SJSA1 (cell line): ENCODE data around the gene APPL2. TPM values are rescaled to one million over a fixed set of nuclear protein-coding genes. Genes with fewer than 3 reads are reported as not detected.
A peak's percentile ranks its signal among the peaks of the same experiment; 100 is the strongest.
"Not testable (repeated sequence)": the region's sequence is repeated elsewhere in the genome, so short reads cannot be mapped to it uniquely, and the experiment has no call there.

Experiments
- DNase-seq, 2 experiments: peaks; one replicate each; pipeline ENCODE4 v3.0.0-alpha.2; 2015 to 2020; ENCODE audit warnings: low spot score in 2 of 2, low read depth in 1 of 2
- H3K27ac ChIP-seq: fragments of 250-450 bp; sonication (Bioruptor Pico); 2 replicates; pipeline ENCODE4 v1.5.1; 2020; ENCODE audit warnings: mild to moderate bottlenecking, moderate library complexity
- H3K27me3 ChIP-seq: fragments of 250-450 bp; sonication (Bioruptor Pico); replicated peaks from 2 replicates; pipeline ENCODE4 v1.5.1; 2020; ENCODE audit warnings: mild to moderate bottlenecking, moderate library complexity
- H3K36me3 ChIP-seq: fragments of 250-450 bp; sonication (Bioruptor Pico); 2 replicates; pipeline ENCODE4 v1.5.1; 2020; ENCODE audit warnings: mild to moderate bottlenecking
- H3K4me1 ChIP-seq: fragments of 250-450 bp; sonication (Bioruptor Pico); replicated peaks from 2 replicates; pipeline ENCODE4 v1.6.1; 2021; ENCODE audit warnings: mild to moderate bottlenecking
- H3K4me3 ChIP-seq: fragments of 250-450 bp; sonication (Bioruptor Pico); 2 replicates; pipeline ENCODE4 v1.5.1; 2020; ENCODE audit warnings: mild to moderate bottlenecking
- H3K9me3 ChIP-seq: fragments of 250-450 bp; sonication (Bioruptor Pico); replicated peaks from 2 replicates; pipeline ENCODE4 v1.5.1; 2020; ENCODE audit warnings: mild to moderate bottlenecking
- total RNA-seq: library from RNA; depleted of rRNA; stranded (reverse); fragments of >200 nt; shearing (Covaris generic); gene quantifications from 2 replicates; pipeline ENCODE4 v1.2.3, GENCODE V29; 2014

Gene APPL2
- total RNA-seq, 1 experiment from 2014 or later, result 519 TPM

DNA sequence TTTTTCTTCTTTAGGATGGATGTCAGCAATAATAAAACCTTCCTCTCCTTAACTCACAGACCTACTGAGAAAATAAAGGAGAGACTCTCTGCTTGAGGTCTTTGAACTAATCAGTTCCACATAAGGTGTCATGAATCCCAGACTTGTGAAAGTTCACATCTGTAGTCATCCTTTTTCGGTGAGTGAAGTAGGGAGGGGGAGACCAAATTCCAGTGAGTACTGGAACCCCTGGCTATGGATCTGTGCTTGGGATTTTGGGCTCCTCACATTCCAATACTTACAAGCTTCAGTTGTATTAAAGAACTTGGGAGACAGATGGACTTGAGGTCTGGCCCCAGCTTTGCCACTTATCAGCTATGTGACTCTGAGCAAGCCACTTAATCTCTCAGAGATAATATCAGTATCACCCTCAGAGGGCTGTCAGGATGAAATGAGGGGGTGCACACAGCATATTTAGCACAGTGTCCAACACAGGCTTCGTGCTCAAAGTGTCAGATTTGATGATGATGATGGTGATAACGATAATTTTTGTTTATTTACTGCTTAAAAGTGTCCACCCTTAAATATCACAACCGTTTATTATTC, 34.8 kb upstream of the APPL2 start:
- no peak overlapping the region for H3K4me3 ChIP-seq
- DNase-seq, result peak; percentile 66 to 72
- no peak overlapping the region for H3K27ac ChIP-seq

DNA sequence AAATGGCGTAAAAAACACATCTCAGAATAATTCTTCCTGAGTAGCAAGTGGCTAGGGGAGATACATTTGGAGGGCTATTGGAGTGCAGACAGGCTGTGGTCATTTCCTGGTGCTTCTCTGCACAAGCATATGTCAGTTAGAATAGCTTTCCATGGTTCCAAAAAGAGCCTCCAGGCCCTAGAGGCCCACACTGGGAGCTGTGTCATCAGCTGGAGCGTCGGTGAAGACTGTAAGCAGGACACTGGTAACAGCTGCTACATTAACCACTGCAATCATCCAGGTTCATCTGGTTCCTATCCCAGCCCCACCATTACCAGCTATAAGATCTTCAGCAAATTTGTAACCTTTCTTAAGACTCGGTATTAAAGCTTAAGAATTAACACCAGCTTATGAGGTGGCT, 31.7 kb upstream of the APPL2 start:
- Histone ChIP-seq H3K27ac (no peak overlapping the region), H3K9me3 (0 out of 2 replicates have a peak, but pooled peaks cover 5% of the 10 kb centered on the region), H3K36me3 (no peaks in the 10 kb centered on the region), H3K27me3 (no peaks in the 10 kb centered on the region), H3K4me1 (peaks cover 17% of the 10 kb centered on the region), H3K4me3 (no peak overlapping the region)
- DNase-seq, result peak; percentile 61 to 76

More for the DNA sequence above, 34.8 kb upstream of the APPL2 start:
- H3K36me3 ChIP-seq, result no peaks in the 10 kb centered on the region
- H3K9me3 ChIP-seq, result 0 out of 2 replicates have a peak, but pooled peaks cover 2% of the 10 kb centered on the region
- no peaks in the 10 kb centered on the region for H3K27me3 ChIP-seq
- peaks cover 17% of the 10 kb centered on the region for H3K4me1 ChIP-seq

DNA sequence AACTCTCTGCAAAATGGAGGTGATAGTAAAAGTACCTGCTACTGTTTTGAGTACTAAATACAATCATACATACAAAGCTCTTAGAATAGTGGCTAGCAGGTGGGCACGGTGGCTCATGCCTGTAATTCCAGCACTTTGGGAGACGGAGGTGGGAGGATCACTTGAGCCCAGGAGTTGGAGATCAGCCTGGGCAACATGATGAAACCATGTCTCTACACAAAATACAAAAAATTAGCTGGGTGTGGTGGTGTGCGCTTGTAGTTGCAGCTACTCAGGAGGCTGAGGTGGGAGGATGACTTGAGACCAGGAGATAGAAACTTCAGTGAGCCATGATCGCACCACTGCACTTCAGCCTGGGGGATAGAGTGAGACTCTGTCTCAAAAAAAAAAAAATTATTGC, 28.8 kb upstream of the APPL2 start:
- H3K9me3 ChIP-seq, result 0 out of 2 replicates have a peak, but pooled peaks cover 3% of the 10 kb centered on the region
- no peaks in the 10 kb centered on the region for H3K36me3 ChIP-seq
- no peak overlapping the region for H3K4me3 ChIP-seq
- peak; percentile 43 to 74 for DNase-seq
- H3K27ac ChIP-seq, result no peak overlapping the region
- peaks cover 4% of the 10 kb centered on the region for H3K4me1 ChIP-seq
- no peaks in the 10 kb centered on the region for H3K27me3 ChIP-seq

DNA sequence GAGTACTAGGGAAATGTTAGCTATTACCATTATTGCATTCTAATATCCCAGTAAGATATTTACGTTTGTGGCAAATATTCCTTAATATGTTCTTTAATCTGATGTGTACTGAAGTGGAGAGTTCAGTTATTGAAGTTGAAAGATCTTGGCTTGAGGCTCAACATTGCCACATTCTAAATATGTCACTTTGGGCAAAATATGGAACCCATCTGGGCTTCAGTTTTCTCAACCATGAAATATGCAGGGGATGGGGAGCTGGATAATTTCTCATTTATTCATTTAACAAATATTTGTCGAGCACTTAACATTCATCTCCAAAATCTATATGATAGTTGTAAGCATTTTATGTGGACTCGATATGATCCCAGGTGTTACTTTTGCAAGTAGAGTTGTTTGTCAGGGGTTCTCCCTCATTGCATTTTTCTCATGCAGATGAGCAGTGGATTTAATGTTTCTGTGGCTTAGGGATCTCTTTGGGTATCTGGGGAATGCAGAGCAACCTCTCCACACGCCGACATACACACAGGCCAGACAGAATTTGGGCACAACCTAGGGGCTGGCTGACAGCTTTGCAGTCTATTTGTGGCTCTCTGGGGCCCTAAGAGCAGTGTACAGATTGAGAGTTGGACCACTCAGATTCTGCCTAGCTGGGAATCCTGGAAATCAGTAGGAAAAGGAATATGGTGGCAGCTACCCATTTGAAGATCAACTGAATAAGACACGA, 26.6 kb upstream of the APPL2 start:
- no peak overlapping the region for H3K4me3 ChIP-seq
- DNase-seq, result peak; percentile 60 to 80
- no peaks in the 10 kb centered on the region for H3K36me3 ChIP-seq
- H3K27me3 ChIP-seq, result no peaks in the 10 kb centered on the region
- H3K9me3 ChIP-seq, result 0 out of 2 replicates have a peak, but pooled peaks cover 3% of the 10 kb centered on the region
- H3K4me1 ChIP-seq, result peaks cover 12% of the 10 kb centered on the region
- H3K27ac ChIP-seq, result no peak overlapping the region

DNA sequence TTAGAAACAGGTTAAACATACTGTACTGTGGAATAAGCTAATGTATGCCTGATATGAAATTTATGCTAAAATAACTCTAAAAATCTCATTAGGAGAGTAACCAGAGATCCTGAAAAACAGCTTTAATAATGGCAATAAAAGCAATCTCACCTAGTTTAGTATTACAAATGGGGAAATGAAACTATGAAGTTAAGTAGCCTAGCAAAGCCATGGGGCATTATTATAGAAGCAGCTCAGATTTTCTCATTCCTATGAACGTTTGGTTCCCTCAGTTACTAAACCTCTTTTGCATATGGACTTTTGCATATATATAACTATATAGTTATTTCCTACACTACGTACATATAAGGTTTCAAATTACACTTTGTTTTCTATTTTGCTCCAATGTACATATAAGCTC, 25.0 kb upstream of the APPL2 start:
- H3K9me3 ChIP-seq, result peaks cover 3% of the 10 kb centered on the region; the same call in 1 of the 2 replicates
- no peaks in the 10 kb centered on the region for H3K27me3 ChIP-seq
- no peak overlapping the region for H3K4me3 ChIP-seq
- H3K36me3 ChIP-seq, result no peaks in the 10 kb centered on the region
- DNase-seq, result peak in 1 of 2 experiments; percentile 42
- H3K27ac ChIP-seq, result no peak overlapping the region
- peaks cover 28% of the 10 kb centered on the region for H3K4me1 ChIP-seq

DNA sequence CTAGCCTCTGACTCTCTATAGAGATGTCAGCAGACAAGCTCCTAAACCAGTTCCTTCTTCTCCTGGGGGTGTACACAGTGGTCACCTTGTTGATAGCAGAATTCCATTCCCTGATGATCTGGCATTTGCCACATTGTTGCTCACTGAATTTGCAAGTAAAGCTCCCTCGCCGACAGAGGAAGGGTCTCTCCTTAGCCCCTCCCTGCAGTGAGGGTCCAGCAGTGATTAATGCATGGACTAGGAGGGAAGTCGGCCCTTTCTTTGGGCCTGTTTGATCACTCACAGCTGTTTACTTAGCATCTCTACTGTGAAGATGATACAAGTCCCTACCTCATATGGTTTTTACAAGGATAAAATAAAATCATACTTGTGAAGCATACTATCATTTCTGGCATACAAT, 23.3 kb upstream of the APPL2 start:
- H3K4me3 ChIP-seq, result no peak overlapping the region
- peak; percentile 56 to 80 for DNase-seq
- H3K36me3 ChIP-seq, result peaks cover 8% of the 10 kb centered on the region
- peaks cover 46% of the 10 kb centered on the region for H3K4me1 ChIP-seq
- peaks cover 3% of the 10 kb centered on the region; the same call in 1 of the 2 replicates for H3K9me3 ChIP-seq
- no peaks in the 10 kb centered on the region for H3K27me3 ChIP-seq
- no peak overlapping the region for H3K27ac ChIP-seq

DNA sequence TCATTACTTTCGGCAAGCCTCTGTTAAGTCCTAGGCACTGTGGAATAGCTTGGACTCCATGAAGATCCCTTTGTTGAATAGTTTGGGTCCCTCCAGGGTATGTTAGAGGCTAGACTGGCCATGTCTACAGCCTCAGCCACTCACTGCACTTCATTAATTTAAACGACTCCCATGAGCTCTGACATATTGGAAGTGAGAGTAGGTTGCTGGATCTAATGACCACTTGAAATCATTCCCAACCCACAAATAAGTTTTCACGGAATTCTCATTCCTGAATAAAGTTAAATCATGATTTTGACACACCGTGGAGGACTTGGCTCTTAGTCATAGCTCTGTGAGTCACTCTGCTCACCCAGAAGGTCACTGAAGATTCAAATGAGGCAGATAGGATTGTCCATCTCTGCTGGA, 21.4 kb upstream of the APPL2 start:
- Histone ChIP-seq H3K9me3 (peaks cover 6% of the 10 kb centered on the region), H3K27me3 (no peaks in the 10 kb centered on the region), H3K27ac (peak overlapping the region; percentile 98), H3K36me3 (peaks cover 18% of the 10 kb centered on the region), H3K4me3 (no peak overlapping the region), H3K4me1 (peaks cover 62% of the 10 kb centered on the region)
- DNase-seq, result peak; percentile 100

DNA sequence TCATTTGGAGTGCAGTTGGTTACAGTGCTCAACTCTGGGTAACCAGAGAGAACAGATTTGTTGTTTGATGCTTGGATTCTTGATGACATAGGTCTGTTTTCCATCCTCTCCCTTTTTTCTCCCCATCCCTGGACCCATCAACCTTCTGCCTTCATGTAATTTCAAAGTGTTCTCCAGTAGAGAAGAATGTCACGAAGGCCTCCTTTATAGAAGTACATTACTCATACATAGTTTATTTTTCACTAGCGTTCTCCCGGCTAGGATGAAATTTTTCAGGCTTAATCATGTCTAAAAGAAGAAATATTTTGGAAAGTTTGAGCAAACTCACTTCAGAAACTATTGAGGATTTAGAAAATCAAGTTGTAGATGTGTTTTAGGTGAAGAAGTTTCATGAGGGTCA, 20.9 kb upstream of the APPL2 start:
- DNase-seq, result peak in 1 of 2 experiments; percentile 97
- no peak overlapping the region for H3K4me3 ChIP-seq
- peaks cover 18% of the 10 kb centered on the region for H3K36me3 ChIP-seq
- peaks cover 6% of the 10 kb centered on the region for H3K9me3 ChIP-seq
- peaks cover 62% of the 10 kb centered on the region for H3K4me1 ChIP-seq
- no peaks in the 10 kb centered on the region for H3K27me3 ChIP-seq
- H3K27ac ChIP-seq, result peak overlapping the region; percentile 98

DNA sequence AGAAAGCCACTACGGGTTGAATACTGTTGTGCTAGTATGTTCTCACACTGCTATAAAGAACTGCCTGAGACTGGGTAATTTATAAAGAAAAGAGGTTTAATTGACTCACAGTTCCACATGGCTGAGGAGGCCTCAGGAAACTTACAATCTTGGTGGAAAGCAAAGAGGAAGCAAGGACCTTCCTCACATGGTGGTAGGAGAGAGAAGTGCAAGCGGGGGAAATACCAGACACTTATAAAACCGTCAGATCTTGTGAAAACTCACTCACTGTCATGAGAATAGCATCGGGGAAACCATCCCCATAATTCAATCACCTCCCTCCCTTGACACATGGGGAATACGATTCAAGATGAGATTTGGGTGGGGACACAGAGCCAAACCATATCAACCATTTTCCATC, 20.5 kb upstream of the APPL2 start:
- Histone ChIP-seq H3K4me1 (peaks cover 62% of the 10 kb centered on the region), H3K27ac (peak overlapping the region; percentile 98), H3K36me3 (peaks cover 18% of the 10 kb centered on the region)
- H3K9me3 ChIP-seq, H3K4me3 ChIP-seq, H3K27me3 ChIP-seq: not testable (repeated sequence)
- DNase-seq, result peak in 1 of 2 experiments; percentile 88

DNA sequence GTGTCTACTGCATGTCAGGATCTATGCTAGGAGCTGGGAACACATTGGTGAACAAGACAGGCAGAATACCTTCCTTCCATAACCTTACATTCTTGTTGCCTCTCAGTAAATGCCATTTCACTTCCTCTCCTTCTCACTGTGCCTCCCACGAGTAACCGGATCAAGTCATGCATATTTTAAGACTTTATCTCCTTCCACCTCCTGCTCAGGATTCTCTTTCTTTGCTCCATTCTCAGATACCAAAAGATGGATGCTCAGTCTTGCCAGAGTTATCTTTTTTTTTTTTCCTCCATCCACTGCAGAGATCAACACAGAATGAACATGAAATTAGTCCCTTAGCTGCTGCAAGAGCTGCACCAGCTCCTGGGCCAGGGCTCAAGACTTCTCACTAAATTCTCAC, 20.0 kb upstream of the APPL2 start:
- peaks cover 62% of the 10 kb centered on the region for H3K4me1 ChIP-seq
- H3K9me3 ChIP-seq, result peaks cover 6% of the 10 kb centered on the region
- peak overlapping the region; percentile 98 for H3K27ac ChIP-seq
- no peaks in the 10 kb centered on the region for H3K27me3 ChIP-seq
- H3K4me3 ChIP-seq, result no peak overlapping the region
- H3K36me3 ChIP-seq, result peaks cover 18% of the 10 kb centered on the region
- DNase-seq, result peak; percentile 74 to 88

DNA sequence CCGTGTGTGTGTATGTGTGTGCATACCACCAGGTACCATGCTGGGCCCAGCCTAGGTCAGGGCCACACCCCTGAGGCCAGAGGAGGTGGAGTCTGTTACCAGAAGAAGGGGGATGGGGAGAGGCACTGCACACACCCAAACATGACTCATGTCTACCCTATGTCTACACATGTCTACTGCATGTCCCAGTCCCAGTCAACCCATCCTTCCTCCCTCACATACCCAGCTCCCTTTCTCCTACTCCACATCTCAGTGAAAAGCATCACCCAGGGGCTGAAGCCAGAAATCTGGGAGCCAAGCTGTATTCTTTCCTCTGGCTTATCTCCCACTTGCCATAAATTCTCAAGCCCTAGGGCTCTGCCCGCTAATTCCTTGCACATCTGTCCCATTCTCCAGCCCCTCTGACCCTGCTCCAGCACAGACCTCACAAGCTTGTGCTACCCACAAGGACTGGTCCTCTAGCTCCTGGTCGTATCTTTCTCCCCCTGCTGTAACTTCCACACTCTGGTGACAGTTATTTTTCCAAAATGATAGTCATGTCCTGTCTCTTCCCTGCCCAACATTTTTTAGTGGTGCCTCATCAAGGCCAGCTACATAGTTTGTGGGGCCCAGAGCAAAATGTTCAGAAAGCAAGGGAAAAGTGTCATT, 18.0 kb upstream of the APPL2 start:
- H3K27ac ChIP-seq, result peak overlapping the region; percentile 98
- peaks cover 6% of the 10 kb centered on the region for H3K9me3 ChIP-seq
- peaks cover 62% of the 10 kb centered on the region for H3K4me1 ChIP-seq
- H3K36me3 ChIP-seq, result peaks cover 18% of the 10 kb centered on the region
- no peak overlapping the region for H3K4me3 ChIP-seq
- DNase-seq, result peak; percentile 100
- H3K27me3 ChIP-seq, result no peaks in the 10 kb centered on the region

DNA sequence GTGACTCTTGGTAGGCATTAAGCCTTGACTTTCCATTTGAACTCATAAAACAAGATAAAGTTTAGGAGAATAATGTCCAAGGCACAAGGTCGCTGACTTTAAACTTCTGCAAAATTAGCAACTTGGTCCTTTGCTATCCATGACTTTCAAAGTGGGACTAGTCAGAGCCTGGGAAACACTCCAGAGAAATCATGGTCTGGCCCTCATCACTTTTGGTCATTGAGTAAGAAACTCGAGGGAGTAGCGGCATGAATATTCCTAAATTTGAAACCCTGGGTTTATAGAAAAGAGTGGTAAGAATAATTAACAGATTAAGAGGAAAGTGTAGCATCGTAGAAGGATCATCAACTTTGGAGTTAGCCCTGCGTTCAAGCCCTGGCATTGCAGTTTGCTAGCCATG, 16.9 kb upstream of the APPL2 start:
- peak; percentile 62 to 67 for DNase-seq
- peaks cover 18% of the 10 kb centered on the region for H3K36me3 ChIP-seq
- H3K4me1 ChIP-seq, result peaks cover 53% of the 10 kb centered on the region
- no peak overlapping the region for H3K4me3 ChIP-seq
- H3K9me3 ChIP-seq, result peaks cover 6% of the 10 kb centered on the region
- H3K27ac ChIP-seq, result peak overlapping the region; percentile 98
- no peaks in the 10 kb centered on the region for H3K27me3 ChIP-seq

DNA sequence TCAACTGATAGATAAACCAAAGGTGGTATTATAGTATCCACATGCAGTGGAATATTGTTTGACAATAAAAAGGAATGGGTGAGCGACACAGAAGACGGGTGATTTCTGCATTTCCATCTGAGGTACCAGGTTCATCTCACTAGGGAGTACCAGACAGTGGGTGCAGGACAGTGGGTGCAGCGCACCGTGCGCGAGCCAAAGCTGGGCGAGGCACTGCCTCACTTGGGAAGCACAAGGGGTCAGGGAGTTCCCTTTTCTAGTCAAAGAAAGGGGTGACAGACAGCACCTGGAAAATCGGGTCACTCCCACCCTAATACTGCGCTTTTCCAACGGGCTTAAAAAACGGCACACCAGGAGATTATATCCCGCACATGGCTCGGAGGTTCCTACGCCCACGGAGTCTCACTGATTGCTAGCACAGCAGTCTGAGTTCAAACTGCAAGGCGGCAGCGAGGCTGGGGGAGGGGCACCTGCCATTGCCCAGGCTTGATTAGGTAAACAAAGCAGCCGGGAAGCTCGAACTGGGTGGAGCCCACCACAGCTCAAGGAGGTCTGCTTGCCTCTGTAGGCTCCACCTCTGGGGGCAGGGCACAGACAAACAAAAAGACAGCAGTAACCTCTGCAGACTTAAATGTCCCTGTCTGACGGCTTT, 9.9 kb upstream of the APPL2 start:
- not testable (repeated sequence) for H3K4me3 ChIP-seq, H3K4me1 ChIP-seq, H3K27ac ChIP-seq, H3K36me3 ChIP-seq, H3K27me3 ChIP-seq, H3K9me3 ChIP-seq
- peak in 1 of 2 experiments; percentile 81 for DNase-seq
